WI38 (cell line): ENCODE data around the gene DNAJA4.

Source experiments
- H3K4me3 ChIP-seq: 2 replicates; pipeline ENCODE4 v1.5.1; 2011; ENCODE audit warnings: low read depth, mild to moderate bottlenecking, control low read depth, low read length
- CTCF ChIP-seq: IDR thresholded peaks from 2 replicates; pipeline ENCODE4 v1.5.1; 2012; ENCODE audit warnings: low read depth, mild to moderate bottlenecking, control low read depth, low read length

DNAJA4 gene

GRCh38 chr15:78236491-78236890 is 27.9 kb upstream of the DNAJA4 start:
- no peak for TF ChIP-seq CTCF
- H3K4me3 ChIP-seq, result no peak overlapping the region

DNA sequence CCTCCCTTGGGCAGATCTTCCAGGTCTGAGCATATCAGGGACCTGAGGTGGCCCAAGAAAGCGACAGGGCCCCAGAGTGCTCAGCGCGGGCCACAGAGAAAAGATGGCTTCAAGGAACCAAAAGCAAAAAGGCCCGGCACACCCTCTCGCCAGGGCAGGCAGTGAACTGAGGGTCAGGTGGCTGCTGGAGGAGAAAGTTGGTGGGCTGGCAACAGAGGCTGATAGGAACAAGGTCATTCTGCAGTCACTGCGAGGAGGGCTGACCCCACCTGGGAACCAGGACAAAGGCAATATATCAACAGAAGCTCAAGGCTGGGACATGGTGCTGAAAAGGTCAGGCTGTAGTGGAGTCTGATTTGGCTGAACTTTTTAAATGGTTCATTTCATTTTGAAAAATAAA is 27.2 kb upstream of the DNAJA4 start:
- H3K4me3 ChIP-seq, result no peak overlapping the region
- TF ChIP-seq CTCF, result no peak

DNA sequence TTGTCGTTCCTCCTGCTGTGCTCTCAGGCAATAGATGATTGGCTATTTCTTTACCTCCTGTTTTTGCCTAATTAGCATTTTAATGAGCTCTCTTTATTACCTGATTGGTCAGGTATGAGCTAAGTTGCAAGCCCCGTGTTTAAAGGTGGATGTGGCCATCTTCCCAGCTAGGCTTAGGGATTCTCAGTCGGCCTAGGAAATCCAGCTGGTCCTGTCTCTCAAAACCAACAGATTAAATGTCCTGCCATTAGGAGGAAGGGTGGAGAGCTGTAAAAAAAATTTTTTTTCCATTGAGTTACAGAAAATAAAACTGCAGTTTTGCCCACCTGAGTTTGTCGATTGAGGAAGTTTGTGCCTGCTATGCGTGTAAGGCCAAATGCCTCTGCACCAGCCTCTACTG is 24.6 kb upstream of the DNAJA4 start:
- TF ChIP-seq CTCF, result no peak
- H3K4me3 ChIP-seq, result no peak overlapping the region

DNA sequence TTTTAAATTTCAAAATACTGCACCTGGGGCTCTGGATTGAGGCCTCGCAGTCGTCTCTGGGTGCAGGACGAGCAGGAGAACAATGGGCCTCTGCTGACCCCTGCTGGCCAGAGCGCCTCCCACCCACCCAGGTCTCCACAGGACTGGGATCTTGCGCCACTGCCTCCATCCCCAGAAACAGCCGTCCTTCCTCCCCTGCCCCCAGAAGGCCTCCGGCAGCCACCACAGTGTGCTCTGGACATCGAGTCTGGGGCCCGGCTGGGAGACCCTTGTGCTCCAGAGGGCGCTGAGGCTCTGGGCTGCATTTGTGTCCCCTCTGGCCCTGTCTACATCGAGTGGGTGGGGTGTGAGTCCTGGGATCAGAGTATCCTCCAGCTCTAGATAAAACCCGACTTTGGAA is 23.3 kb upstream of the DNAJA4 start:
- TF ChIP-seq CTCF, result peak; percentile 89
- H3K4me3 ChIP-seq, result no peak overlapping the region

- no peak overlapping the region for H3K4me3 ChIP-seq
- TF ChIP-seq CTCF, result peak; percentile 44
Observed at GRCh38 chr15:78242128-78242527, 22.2 kb upstream of the DNAJA4 start.

DNA sequence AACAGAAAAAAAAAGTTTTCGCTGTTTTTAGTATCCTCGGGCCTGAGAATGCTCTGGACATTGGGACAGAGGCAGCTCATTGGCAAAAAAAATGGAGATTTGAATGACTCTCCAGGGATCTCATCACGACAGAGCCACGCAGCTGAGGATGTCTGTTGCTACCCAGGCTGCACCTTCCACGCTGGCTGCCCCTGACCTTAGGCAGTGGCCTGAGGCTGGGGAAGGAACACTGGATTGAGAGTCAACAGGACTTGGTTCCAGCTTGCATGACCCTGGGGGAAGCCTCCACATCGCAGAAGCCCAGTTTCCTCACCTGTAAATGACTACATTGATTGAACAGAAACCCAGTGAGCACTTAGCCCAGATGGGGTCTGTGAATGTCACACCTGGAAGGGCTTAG is 21.3 kb upstream of the DNAJA4 start:
- H3K4me3 ChIP-seq, result no peak overlapping the region
- no peak for TF ChIP-seq CTCF

DNA sequence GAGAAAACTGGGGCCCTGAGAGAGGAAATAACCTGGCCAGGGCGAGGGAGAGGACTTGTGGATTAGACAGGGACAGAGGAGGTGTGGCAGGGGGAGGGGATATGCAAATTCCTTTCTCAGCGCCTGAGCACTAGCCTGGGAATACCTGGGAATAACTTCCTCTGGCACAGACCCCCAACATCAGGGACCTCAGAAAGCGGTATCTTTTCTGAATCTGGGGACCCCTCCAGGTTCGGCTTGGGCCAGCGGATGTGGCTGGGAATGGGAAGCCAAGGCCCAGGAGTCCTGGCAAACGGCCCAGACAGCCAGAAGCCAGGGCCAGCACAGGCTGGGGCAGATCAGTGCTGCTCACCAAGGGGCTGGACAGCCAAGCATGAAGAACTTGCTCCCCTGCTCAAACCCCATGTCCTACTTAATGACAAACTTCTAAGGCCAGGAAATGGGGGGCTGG is 20.8 kb upstream of the DNAJA4 start:
- H3K4me3 ChIP-seq, result no peak overlapping the region

More for the DNA sequence above, 20.8 kb upstream of the DNAJA4 start:
- TF ChIP-seq CTCF, result no peak
